ENCODE data around the gene ABCB6.

ABCB6 gene

GRCh38 chr2:219186754-219187456, 31.9 kb downstream of the ABCB6 start:
- H3K27ac ChIP-seq = no peak overlapping the region
- H3K36me3 ChIP-seq = peaks cover 26% of the 10 kb centered on the region
- H3K27me3 ChIP-seq (ENCODE audit: insufficient read depth, low read depth, severe bottlenecking) = no peaks in the 10 kb centered on the region
- H3K9me3 ChIP-seq (ENCODE audit: severe bottlenecking) = no peaks in the 10 kb centered on the region
- no peak overlapping the region for H3K4me3 ChIP-seq (ENCODE audit: low read depth, low read length)
- TF ChIP-seq CTCF (IDR thresholded peaks at IDR 0.05; ENCODE audit: low read depth, low read length) = no peak
- DNase-seq = no peak

- Histone ChIP-seq H3K27ac (peak overlapping the region; percentile 83), H3K27me3 (ENCODE audit: insufficient read depth, low read depth, severe bottlenecking) (no peaks in the 10 kb centered on the region), H3K9me3 (ENCODE audit: severe bottlenecking) (no peaks in the 10 kb centered on the region), H3K36me3 (peaks cover 54% of the 10 kb centered on the region), H3K4me3 (ENCODE audit: low read depth, low read length) (no peak overlapping the region)
- DNase-seq = peak; percentile 84
- no peak for TF ChIP-seq CTCF (IDR thresholded peaks at IDR 0.05; ENCODE audit: low read depth, low read length)
Observed at GRCh38 chr2:219184121-219184520, 34.6 kb downstream of the ABCB6 start.

- Histone ChIP-seq H3K27me3 (ENCODE audit: insufficient read depth, low read depth, severe bottlenecking) (no peaks in the 10 kb centered on the region), H3K36me3 (peaks cover 57% of the 10 kb centered on the region), H3K27ac (peak overlapping the region; percentile 83), H3K4me3 (ENCODE audit: low read depth, low read length) (no peak overlapping the region), H3K9me3 (ENCODE audit: severe bottlenecking) (no peaks in the 10 kb centered on the region)
- no peak for DNase-seq
- TF ChIP-seq CTCF (IDR thresholded peaks at IDR 0.05; ENCODE audit: low read depth, low read length) = no peak
Observed at GRCh38 chr2:219183151-219183772, 35.5 kb downstream of the ABCB6 start.

GRCh38 chr2:219182331-219183150, 36.2 kb downstream of the ABCB6 start:
- peaks cover 57% of the 10 kb centered on the region for H3K36me3 ChIP-seq
- peak overlapping the region; percentile 83 for H3K27ac ChIP-seq
- no peak for DNase-seq

GRCh38 chr2:219181531-219181930, 37.2 kb downstream of the ABCB6 start:
- TF ChIP-seq CTCF (IDR thresholded peaks at IDR 0.05; ENCODE audit: low read depth, low read length) = no peak
- H3K27ac ChIP-seq = no peak overlapping the region
- H3K36me3 ChIP-seq = peaks cover 57% of the 10 kb centered on the region
- no peaks in the 10 kb centered on the region for H3K27me3 ChIP-seq (ENCODE audit: insufficient read depth, low read depth, severe bottlenecking)
- no peak for DNase-seq
- no peak overlapping the region for H3K4me3 ChIP-seq (ENCODE audit: low read depth, low read length)
- no peaks in the 10 kb centered on the region for H3K9me3 ChIP-seq (ENCODE audit: severe bottlenecking)

More at GRCh38 chr2:219182331-219183150, 36.2 kb downstream of the ABCB6 start:
- H3K27me3 ChIP-seq (ENCODE audit: insufficient read depth, low read depth, severe bottlenecking) = no peaks in the 10 kb centered on the region
- no peaks in the 10 kb centered on the region for H3K9me3 ChIP-seq (ENCODE audit: severe bottlenecking)
- no peak overlapping the region for H3K4me3 ChIP-seq (ENCODE audit: low read depth, low read length)
- TF ChIP-seq CTCF (IDR thresholded peaks at IDR 0.05; ENCODE audit: low read depth, low read length) = no peak
